Immature natural killer cell (primary cell): ENCODE results near the gene MSLN. TPM values are rescaled to one million over a fixed set of nuclear protein-coding genes. Genes with fewer than 3 reads are reported as not detected.
"Not testable (repeated sequence)": the region's sequence is repeated elsewhere in the genome, so short reads cannot be mapped to it uniquely, and the experiment has no call there.

ENCODE experiments used
- DNase-seq, 3 donors: peaks; one replicate each; pipeline ENCODE4 v3.0.0; 2022; ENCODE audit warnings: mixed read lengths in 1 of 3
- H3K27ac Mint-ChIP-seq, 6 donors: one replicate each; pipeline ENCODE4 v1.8.0; 2020; ENCODE audit warnings: mixed read lengths in 6 of 6, mild to moderate bottlenecking in 5 of 6, inconsistent platforms in 4 of 6, moderate library complexity in 3 of 6
- H3K27me3 Mint-ChIP-seq, 3 donors: one replicate each; pipeline ENCODE4 v1.8.0; 2020 to 2021; ENCODE audit warnings: low read depth in 3 of 3, mild to moderate bottlenecking in 3 of 3, mixed read lengths in 3 of 3, moderate library complexity in 3 of 3, inconsistent platforms in 1 of 3
- H3K36me3 Mint-ChIP-seq, 3 donors: one replicate each; pipeline ENCODE4 v1.8.0; 2020; ENCODE audit warnings: mixed read lengths in 3 of 3, inconsistent platforms in 2 of 3, mild to moderate bottlenecking in 2 of 3
- H3K4me1 Mint-ChIP-seq, 2 donors: one replicate each; pipeline ENCODE4 v1.8.0; 2020; ENCODE audit warnings: inconsistent platforms in 2 of 2, mild to moderate bottlenecking in 2 of 2, mixed read lengths in 2 of 2, moderate library complexity in 1 of 2
- H3K4me3 Mint-ChIP-seq, 5 donors: one replicate each; pipeline ENCODE4 v1.8.0; 2020; ENCODE audit warnings: mild to moderate bottlenecking in 5 of 5, mixed read lengths in 5 of 5, inconsistent platforms in 3 of 5, moderate library complexity in 3 of 5
- H3K9me3 Mint-ChIP-seq, 6 donors: one replicate each; pipeline ENCODE4 v1.8.0; 2020; ENCODE audit warnings: mild to moderate bottlenecking in 6 of 6, mixed read lengths in 6 of 6, inconsistent platforms in 4 of 6, moderate library complexity in 3 of 6
- polyA plus RNA-seq, 3 donors: library from polyadenylated mRNA; unstranded; fragments of 300-500 nt; fragmentation: Illumina TruSeq; gene quantifications; one replicate each; pipeline ENCODE4 v1.2.3, GENCODE V29; 2021

Gene MSLN
- not detected for polyA plus RNA-seq

GRCh38 chr16:760545-761343 lies at the start of gene MSLN:
Gene MSLN (plus strand): TSS chr16:760734. CDS start chr16:762681, 1,947 bp downstream.
- no peaks in the 10 kb centered on the region for H3K36me3 Mint-ChIP-seq
- no peaks in the 10 kb centered on the region for H3K9me3 Mint-ChIP-seq
- H3K4me3 Mint-ChIP-seq: no peak within 1 kb of the TSS
- no peak within 1 kb of the TSS for H3K27ac Mint-ChIP-seq
- no peak for DNase-seq
- H3K27me3 Mint-ChIP-seq: no peaks in the 10 kb centered on the region
- H3K4me1 Mint-ChIP-seq: no peaks in the 10 kb centered on the region

DNA sequence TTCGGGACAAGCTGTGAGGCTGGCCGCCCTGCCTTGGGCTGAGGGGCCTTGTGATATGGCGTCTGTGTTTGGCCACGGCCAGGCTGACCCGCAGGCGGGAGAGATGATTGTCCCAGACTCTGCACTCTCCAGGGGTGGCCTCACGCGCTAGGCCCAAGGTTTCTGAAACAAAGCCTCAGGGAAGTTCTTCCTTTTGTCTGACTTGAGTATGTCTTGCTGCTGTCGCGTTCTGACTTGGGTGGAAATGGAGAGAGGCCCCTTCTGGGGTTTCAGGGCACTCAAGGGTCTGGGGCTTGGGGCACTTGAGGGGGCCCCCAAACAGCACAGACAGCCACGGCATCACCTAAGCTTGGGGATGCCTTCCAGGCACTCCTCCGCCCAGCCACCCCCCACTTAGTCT lies 49.5 kb upstream of the MSLN start:
- H3K27ac Mint-ChIP-seq: no peak overlapping the region
- H3K4me1 Mint-ChIP-seq: peaks cover 0 to 2% of the 10 kb centered on the region in 2 donors
- no peak overlapping the region for H3K4me3 Mint-ChIP-seq
- no peaks in the 10 kb centered on the region for H3K9me3 Mint-ChIP-seq
- no peak for DNase-seq
- no peaks in the 10 kb centered on the region for H3K36me3 Mint-ChIP-seq
- peaks cover 8 to 13% (median 8%) of the 10 kb centered on the region in 3 donors for H3K27me3 Mint-ChIP-seq

DNA sequence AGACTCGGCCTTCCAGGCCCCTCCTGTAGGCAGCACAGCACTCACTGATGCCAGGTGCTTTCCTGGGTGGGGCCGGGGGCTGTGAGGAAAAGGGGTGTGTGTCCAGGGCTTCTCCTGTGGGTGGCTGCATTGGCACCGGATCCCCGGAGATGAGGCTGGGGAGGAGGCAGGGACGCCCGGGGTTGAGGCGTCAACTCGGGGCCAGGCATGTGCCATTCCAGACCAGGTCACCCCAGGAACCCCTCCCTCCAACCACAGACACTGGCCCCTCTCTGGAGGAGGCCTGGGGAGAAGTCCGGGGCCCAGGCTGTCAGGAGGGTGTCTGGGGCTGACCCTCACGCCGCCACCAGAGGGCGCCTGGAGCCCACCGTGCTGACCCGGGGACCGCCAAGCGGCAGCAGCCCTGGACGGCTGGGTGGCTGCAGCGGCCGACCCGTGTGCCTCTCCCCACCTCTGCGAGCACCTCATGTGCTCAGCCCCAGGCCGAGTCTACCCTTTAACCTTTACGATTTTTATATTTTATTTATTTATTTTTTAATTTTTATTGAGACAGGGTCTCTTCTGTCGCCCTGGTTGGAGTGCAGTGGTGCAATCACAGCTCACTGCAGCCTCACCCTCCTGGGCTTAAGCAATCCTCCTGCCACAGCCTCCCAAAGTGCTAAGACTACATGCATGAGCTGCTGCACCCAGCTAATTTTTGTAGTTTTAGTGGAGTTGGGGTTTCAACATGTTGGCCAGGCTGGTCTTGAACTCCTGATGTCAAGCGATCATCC lies 48.8 kb upstream of the MSLN start:
- Mint-ChIP-seq H3K4me1 (peaks cover 0 to 5% of the 10 kb centered on the region in 2 donors), H3K36me3 (no peaks in the 10 kb centered on the region), H3K4me3 (no peak overlapping the region), H3K9me3 (no peaks in the 10 kb centered on the region), H3K27ac (no peak overlapping the region), H3K27me3 (peaks cover 8 to 11% (median 8%) of the 10 kb centered on the region in 3 donors)
- peak; percentile 79 to 83 (median 81) for DNase-seq

DNA sequence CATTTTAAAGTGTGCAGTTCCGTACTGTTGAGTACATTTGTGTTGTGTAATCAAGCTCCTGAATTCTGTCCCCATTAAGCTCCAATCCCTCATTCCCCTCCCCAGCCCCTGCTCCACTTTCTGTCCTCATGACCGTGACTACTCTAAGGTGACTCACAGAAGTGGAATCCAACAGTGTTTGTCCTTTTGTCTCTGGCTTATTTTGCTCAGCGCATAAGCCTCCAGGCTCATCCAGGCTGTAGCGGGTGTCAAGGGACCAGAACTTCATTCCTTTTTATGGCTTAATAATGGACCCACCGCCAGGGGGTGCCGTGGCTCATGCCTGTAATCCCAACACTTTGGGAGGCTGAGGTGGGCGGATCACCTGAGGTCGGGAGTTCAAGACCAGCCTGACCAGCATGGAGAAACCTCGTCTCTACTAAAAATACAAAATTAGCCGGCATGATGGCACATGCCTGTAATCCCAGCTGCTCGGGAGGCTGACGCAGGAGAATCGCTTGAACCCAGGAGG lies 47.7 kb upstream of the MSLN start:
- not testable (repeated sequence) for H3K9me3 Mint-ChIP-seq, DNase-seq, H3K4me1 Mint-ChIP-seq, H3K27ac Mint-ChIP-seq, H3K36me3 Mint-ChIP-seq
- Mint-ChIP-seq H3K4me3 (peak overlapping the region in 1 of 5 donors; percentile 10), H3K27me3 (peaks cover 6 to 10% (median 8%) of the 10 kb centered on the region in 3 donors)

GRCh38 chr16:714079-714478 lies 46.5 kb upstream of the MSLN start:
- Mint-ChIP-seq H3K4me3 (peak overlapping the region in 4 of 5 donors; percentile 23 to 42 (median 36)), H3K27ac (no peak overlapping the region), H3K9me3 (no peaks in the 10 kb centered on the region), H3K4me1 (peaks cover 0 to 9% of the 10 kb centered on the region in 2 donors), H3K36me3 (no peaks in the 10 kb centered on the region), H3K27me3 (peaks cover 2 to 8% (median 7%) of the 10 kb centered on the region in 3 donors)
- no peak for DNase-seq

DNA sequence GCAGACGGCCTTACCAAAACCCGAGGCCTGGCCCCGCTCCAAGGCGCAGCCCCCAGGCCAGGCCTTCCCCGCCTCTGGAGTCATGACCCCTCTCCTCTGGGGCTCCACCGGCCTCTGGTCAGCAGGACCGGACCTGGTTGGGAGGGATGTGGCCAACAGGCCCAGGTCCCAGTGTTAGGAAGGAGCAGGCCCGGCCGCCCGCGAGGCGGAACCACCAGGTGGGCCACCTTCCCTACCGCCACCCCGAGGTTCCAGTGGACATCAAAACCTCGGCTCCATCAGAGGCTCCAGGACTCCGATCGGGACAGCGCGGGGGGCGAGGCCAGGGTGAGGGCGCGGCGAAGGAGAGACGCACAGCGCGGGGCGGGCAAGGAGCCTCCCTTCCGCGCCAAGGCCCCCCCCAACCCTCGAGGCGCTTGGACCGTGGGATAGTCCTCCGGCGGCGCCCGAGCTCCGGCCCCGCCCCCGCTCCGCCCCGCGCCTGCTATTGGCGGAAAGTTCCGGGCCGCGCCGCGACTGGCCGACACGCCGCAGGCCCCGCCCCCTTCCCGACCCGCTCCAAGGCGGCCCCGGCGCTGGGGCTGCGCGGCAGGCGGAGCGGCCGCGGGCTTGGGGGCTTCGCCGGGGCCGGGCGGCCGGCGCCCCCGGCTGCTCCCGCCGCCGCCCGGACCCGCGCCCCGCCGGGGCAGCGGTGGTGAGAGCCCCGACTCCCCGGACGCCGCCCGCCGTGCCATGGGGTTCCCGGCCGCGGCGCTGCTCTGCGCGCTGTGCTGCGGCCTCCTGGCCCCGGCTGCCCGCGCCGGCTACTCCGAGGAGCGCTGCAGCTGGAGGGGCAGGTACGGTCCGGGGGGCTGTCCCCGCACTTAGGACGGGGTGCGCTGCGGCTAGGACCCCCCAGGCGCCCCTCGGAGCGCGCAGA lies 45.7 kb upstream of the MSLN start, which contains the start of gene METRN:
METRN (plus strand) TSS at position 561 of the 919 bp plus-strand sequence; CDS start at position 733, 172 bp downstream.
- Mint-ChIP-seq H3K9me3 (no peaks in the 10 kb centered on the region), H3K4me1 (peaks cover 1 to 15% of the 10 kb centered on the region in 2 donors), H3K4me3 (peak within 1 kb of the TSS; percentile 23 to 76 (median 54)), H3K36me3 (no peaks in the 10 kb centered on the region), H3K27ac (no peak within 1 kb of the TSS), H3K27me3 (peaks cover 2 to 8% (median 7%) of the 10 kb centered on the region in 3 donors)
- DNase-seq: peak; percentile 87 to 89 (median 89)

DNA sequence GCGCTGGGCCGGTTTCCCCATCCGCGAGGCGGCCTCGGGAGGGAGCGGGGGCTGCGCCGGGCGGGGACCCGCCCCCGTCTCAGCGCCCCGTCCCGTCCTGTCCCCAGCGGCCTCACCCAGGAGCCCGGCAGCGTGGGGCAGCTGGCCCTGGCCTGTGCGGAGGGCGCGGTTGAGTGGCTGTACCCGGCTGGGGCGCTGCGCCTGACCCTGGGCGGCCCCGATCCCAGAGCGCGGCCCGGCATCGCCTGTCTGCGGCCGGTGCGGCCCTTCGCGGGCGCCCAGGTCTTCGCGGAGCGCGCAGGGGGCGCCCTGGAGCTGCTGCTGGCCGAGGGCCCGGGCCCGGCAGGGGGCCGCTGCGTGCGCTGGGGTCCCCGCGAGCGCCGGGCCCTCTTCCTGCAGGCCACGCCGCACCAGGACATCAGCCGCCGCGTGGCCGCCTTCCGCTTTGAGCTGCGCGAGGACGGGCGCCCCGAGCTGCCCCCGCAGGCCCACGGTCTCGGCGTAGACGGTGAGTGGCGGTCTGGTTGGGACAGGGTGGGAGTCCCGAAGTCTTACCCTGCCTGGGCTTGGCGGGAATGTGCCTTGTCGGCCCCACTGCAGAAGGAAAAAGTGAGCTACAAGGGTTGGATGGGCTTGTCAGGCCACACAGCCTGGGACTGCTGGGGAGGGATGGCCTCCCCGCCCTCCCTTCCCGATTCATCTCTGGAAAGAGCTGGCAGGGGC lies 44.9 kb upstream of the MSLN start:
- no peaks in the 10 kb centered on the region for H3K36me3 Mint-ChIP-seq
- H3K27me3 Mint-ChIP-seq: peaks cover 2 to 9% (median 7%) of the 10 kb centered on the region in 3 donors
- H3K4me1 Mint-ChIP-seq: peaks cover 8 to 21% of the 10 kb centered on the region in 2 donors
- peak in 1 of 3 donors; percentile 31 for DNase-seq
- no peak overlapping the region for H3K27ac Mint-ChIP-seq
- no peaks in the 10 kb centered on the region for H3K9me3 Mint-ChIP-seq
- peak overlapping the region in 4 of 5 donors; percentile 47 to 76 (median 64) for H3K4me3 Mint-ChIP-seq

GRCh38 chr16:716200-716568 lies 44.4 kb upstream of the MSLN start:
- no peak overlapping the region for H3K27ac Mint-ChIP-seq

DNA sequence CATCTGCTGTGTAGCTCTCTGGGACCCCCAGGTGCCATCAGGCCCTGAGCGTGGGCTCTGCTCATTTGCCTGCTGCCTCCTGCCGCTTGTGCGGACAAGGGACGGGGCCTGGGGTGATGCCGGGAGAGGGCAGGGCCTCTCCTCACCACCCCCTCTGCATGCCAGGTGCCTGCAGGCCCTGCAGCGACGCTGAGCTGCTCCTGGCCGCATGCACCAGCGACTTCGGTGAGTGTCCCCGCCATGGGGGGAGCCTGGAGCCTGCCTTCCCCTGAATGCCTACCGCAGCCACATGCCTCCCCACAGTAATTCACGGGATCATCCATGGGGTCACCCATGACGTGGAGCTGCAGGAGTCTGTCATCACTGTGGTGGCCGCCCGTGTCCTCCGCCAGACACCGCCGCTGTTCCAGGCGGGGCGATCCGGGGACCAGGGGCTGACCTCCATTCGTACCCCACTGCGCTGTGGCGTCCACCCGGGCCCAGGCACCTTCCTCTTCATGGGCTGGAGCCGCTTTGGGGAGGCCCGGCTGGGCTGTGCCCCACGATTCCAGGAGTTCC lies 43.7 kb upstream of the MSLN start:
- no peak for DNase-seq
- peaks cover 8 to 21% of the 10 kb centered on the region in 2 donors for H3K4me1 Mint-ChIP-seq
- H3K27me3 Mint-ChIP-seq: peaks cover 1 to 6% (median 5%) of the 10 kb centered on the region in 3 donors
- peak overlapping the region in 2 of 5 donors; percentile 29 to 76 for H3K4me3 Mint-ChIP-seq
- no peaks in the 10 kb centered on the region for H3K36me3 Mint-ChIP-seq
- no peaks in the 10 kb centered on the region for H3K9me3 Mint-ChIP-seq
- H3K27ac Mint-ChIP-seq: no peak overlapping the region

More at GRCh38 chr16:716200-716568, 44.4 kb upstream of the MSLN start:
- peak overlapping the region in 4 of 5 donors; percentile 47 to 76 (median 64) for H3K4me3 Mint-ChIP-seq
- H3K36me3 Mint-ChIP-seq: no peaks in the 10 kb centered on the region
- H3K27me3 Mint-ChIP-seq: peaks cover 2 to 7% (median 6%) of the 10 kb centered on the region in 3 donors
- DNase-seq: no peak
- no peaks in the 10 kb centered on the region for H3K9me3 Mint-ChIP-seq
- H3K4me1 Mint-ChIP-seq: peaks cover 8 to 21% of the 10 kb centered on the region in 2 donors

DNA sequence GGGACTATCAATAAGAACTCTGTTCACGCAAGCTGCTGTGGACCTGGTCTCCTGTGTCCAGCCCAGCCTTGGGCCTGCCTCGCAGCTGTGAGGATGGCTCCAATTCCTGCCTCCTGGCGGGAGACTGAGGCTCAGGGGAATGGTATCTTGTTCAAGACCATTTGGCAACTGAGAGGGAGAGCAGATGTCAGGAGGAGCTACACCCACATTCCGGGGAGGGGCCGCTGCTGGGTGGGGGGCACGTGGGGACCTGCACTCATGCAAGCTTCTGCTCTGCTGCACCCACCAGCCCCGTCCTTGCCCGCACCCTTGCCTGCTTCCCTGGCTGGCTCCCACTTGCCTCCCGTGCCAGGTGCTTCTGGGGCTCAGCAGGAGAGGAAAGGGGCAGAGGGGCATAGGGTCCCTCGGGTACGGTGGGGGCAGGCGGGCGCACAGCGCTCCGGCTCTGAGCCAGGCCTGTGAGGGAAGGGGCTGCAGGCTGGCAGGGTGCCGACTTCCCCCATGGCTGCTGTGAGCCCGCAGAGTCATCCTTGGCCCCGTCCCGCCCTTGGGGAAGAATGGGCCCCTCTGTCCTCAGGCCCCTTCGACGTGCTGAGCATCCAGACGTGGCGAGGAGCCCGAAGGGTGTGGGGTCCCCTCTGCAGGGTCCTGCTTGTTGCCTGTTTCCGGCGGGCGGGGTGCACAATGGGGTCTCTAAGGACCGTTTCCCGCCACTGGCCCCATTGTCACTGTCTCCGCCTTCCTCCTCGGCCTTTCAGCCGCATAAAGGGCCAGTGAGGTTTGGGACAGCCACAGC lies 42.9 kb upstream of the MSLN start:
- Mint-ChIP-seq H3K36me3 (no peaks in the 10 kb centered on the region), H3K4me1 (peaks cover 8 to 22% of the 10 kb centered on the region in 2 donors), H3K4me3 (no peak overlapping the region), H3K27me3 (peaks cover 2 to 6% (median 5%) of the 10 kb centered on the region in 3 donors), H3K9me3 (no peaks in the 10 kb centered on the region), H3K27ac (no peak overlapping the region)
- DNase-seq: no peak

GRCh38 chr16:718389-718788 lies 42.1 kb upstream of the MSLN start:
- H3K4me3 Mint-ChIP-seq: peak overlapping the region in 1 of 5 donors; percentile 7
- H3K4me1 Mint-ChIP-seq: peaks cover 8 to 21% of the 10 kb centered on the region in 2 donors
- no peaks in the 10 kb centered on the region for H3K9me3 Mint-ChIP-seq
- no peak overlapping the region for H3K27ac Mint-ChIP-seq
- H3K27me3 Mint-ChIP-seq: peaks cover 3 to 5% (median 4%) of the 10 kb centered on the region in 3 donors
- H3K36me3 Mint-ChIP-seq: no peaks in the 10 kb centered on the region
- DNase-seq: no peak
